OCI-LY1 (cell line): ENCODE measurements around the gene CRADD.
"Not testable (repeated sequence)": the region's sequence is repeated elsewhere in the genome, so short reads cannot be mapped to it uniquely, and the experiment has no call there.

Experiments
- H2AFZ ChIP-seq: fragments of 200-600 bp; sonication (generic), shearing (Covaris generic); 2 replicates; pipeline ENCODE4 v1.6.0; 2014; ENCODE audit warnings: antibody characterized with exemption, mild to moderate bottlenecking, low read length
- H3F3A ChIP-seq: fragments of 200-600 bp; sonication (generic), shearing (Covaris generic); 2 replicates; pipeline ENCODE4 v1.6.0; 2014; ENCODE audit warnings: mild to moderate bottlenecking, antibody characterized with exemption, low read length, moderate library complexity; ENCODE audit not compliant: insufficient read depth
- H3K27ac ChIP-seq: fragments of 200-600 bp; sonication (generic); 2 replicates; pipeline ENCODE4 v1.5.1; 2014; ENCODE audit warnings: low read length, mixed run types, mild to moderate bottlenecking, low read depth; ENCODE audit not compliant: poor library complexity, severe bottlenecking
- H3K27me3 ChIP-seq: fragments of 200-600 bp; sonication (generic); 2 replicates; pipeline ENCODE4 v1.6.0; 2014; ENCODE audit warnings: antibody characterized with exemption, mild to moderate bottlenecking, low read length, moderate library complexity; ENCODE audit not compliant: insufficient read depth
- H3K36me3 ChIP-seq: fragments of 200-600 bp; sonication (generic); 2 replicates; pipeline ENCODE4 v1.6.1; 2014; ENCODE audit warnings: mild to moderate bottlenecking, antibody characterized with exemption, low read length, moderate library complexity, mixed read lengths; ENCODE audit not compliant: insufficient read depth
- H3K4me1 ChIP-seq: fragments of 200-600 bp; sonication (generic); 2 replicates; pipeline ENCODE4 v1.5.1; 2014; ENCODE audit warnings: mild to moderate bottlenecking, low read length, moderate library complexity; ENCODE audit not compliant: insufficient read depth, severe bottlenecking
- H3K4me2 ChIP-seq: fragments of 200-600 bp; sonication (generic), shearing (Covaris generic); 2 replicates; pipeline ENCODE4 v1.6.1; 2014; ENCODE audit warnings: low read length
- H3K4me3 ChIP-seq: fragments of 200-600 bp; sonication (generic); 2 replicates; pipeline ENCODE4 v1.5.1; 2014; ENCODE audit warnings: low read length, low read depth, mild to moderate bottlenecking, mixed read lengths; ENCODE audit not compliant: poor library complexity, severe bottlenecking
- H3K79me2 ChIP-seq: fragments of 200-600 bp; shearing (Covaris generic); 2 replicates; pipeline ENCODE4 v1.6.1; 2016; ENCODE audit warnings: mixed run types, low read length, mixed read lengths; ENCODE audit not compliant: insufficient read depth
- H3K9ac ChIP-seq: fragments of 200-600 bp; sonication (generic), shearing (Covaris generic); 2 replicates; pipeline ENCODE4 v1.6.1; 2014; ENCODE audit warnings: mild to moderate bottlenecking, low read length, mixed read lengths
- H3K9me2 ChIP-seq: fragments of 200-600 bp; sonication (generic), shearing (Covaris generic); 2 replicates; pipeline ENCODE4 v1.6.1; 2014; ENCODE audit warnings: low read depth, mild to moderate bottlenecking, low read length, mixed read lengths
- H3K9me3 ChIP-seq: fragments of 200-600 bp; shearing (Covaris generic); 2 replicates; pipeline ENCODE4 v1.6.1; 2014; ENCODE audit warnings: low read length, mixed read lengths
- H4K20me1 ChIP-seq: fragments of 200-600 bp; sonication (generic), shearing (Covaris generic); 2 replicates; pipeline ENCODE4 v1.6.0; 2016; ENCODE audit warnings: mild to moderate bottlenecking, low read length; ENCODE audit not compliant: insufficient read depth
- CTCF ChIP-seq: fragments of 200-600 bp; sonication (generic), shearing (Covaris generic); IDR thresholded peaks from 2 replicates; pipeline ENCODE4 v1.5.1; 2017; ENCODE audit warnings: mild to moderate bottlenecking, antibody characterized with exemption, low read length, moderate library complexity, mixed read lengths
- EZH2 ChIP-seq: fragments of 200-600 bp; sonication (generic), shearing (Covaris generic); IDR thresholded peaks from 2 replicates; pipeline ENCODE4 v1.8.0; 2017; ENCODE audit warnings: borderline replicate concordance, mixed run types, mild to moderate bottlenecking, antibody characterized with exemption, low read length, moderate library complexity, mixed read lengths

CRADD gene

GRCh38 chr12:93751864-93752610, 74.9 kb downstream of the CRADD start:
- no peaks in the 10 kb centered on the region for H3K27me3 ChIP-seq

GRCh38 chr12:93753285-93753684, 76.1 kb downstream of the CRADD start:
- no peak overlapping the region for H3K4me2 ChIP-seq
- no peaks in the 10 kb centered on the region for H3K27me3 ChIP-seq
- H3K4me1 ChIP-seq: no peaks in the 10 kb centered on the region
- no peaks in the 10 kb centered on the region for H3K9me3 ChIP-seq
- no peak overlapping the region for H3K4me3 ChIP-seq
- no peak for TF ChIP-seq EZH2
- no peak for TF ChIP-seq CTCF
- no peak overlapping the region for H2AFZ ChIP-seq
- H3F3A ChIP-seq: no peaks in the 10 kb centered on the region
- H3K27ac ChIP-seq: no peak overlapping the region
- H3K9me2 ChIP-seq: no peaks in the 10 kb centered on the region
- no peaks in the 10 kb centered on the region for H4K20me1 ChIP-seq
- H3K79me2 ChIP-seq: no peaks in the 10 kb centered on the region
- no peaks in the 10 kb centered on the region for H3K36me3 ChIP-seq
- H3K9ac ChIP-seq: no peak overlapping the region

More at GRCh38 chr12:93751864-93752610, 74.9 kb downstream of the CRADD start:
- H3K79me2 ChIP-seq: no peaks in the 10 kb centered on the region
- no peak overlapping the region for H3K9ac ChIP-seq
- H3K9me2 ChIP-seq: no peaks in the 10 kb centered on the region
- no peaks in the 10 kb centered on the region for H4K20me1 ChIP-seq
- no peaks in the 10 kb centered on the region for H3K4me1 ChIP-seq
- no peak overlapping the region for H3K4me3 ChIP-seq
- H3K9me3 ChIP-seq: no peaks in the 10 kb centered on the region
- no peak overlapping the region for H2AFZ ChIP-seq
- no peaks in the 10 kb centered on the region for H3K36me3 ChIP-seq
- no peak overlapping the region for H3K4me2 ChIP-seq
- TF ChIP-seq EZH2 (no peak), CTCF (no peak)
- H3K27ac ChIP-seq: no peak overlapping the region
- H3F3A ChIP-seq: no peaks in the 10 kb centered on the region

- H3K4me1 ChIP-seq: no peaks in the 10 kb centered on the region
- H3F3A ChIP-seq: no peaks in the 10 kb centered on the region
Observed at GRCh38 chr12:93753838-93754429, 76.8 kb downstream of the CRADD start.

DNA sequence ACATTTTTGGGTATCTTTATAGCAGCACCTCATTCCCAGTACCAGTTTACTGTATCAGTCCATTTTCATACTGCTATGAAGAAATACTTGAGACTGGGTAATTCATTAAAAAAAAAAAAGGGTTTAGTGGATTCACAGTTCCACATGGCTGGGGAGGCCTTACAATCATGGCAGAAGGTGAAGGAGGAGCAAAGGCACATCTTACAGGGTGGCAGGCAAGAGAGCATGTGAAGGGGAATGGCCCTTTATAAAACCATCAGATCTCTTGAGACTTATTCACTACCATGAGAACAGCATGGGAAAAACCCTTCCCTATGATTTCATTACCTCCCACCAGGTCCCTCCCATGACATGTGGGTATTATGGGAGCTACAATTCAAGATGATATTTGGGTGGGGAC, 77.7 kb downstream of the CRADD start:
- not testable (repeated sequence) for H3K9ac ChIP-seq, H3K9me3 ChIP-seq, H3K27ac ChIP-seq, H2AFZ ChIP-seq, H4K20me1 ChIP-seq, H3K27me3 ChIP-seq, H3F3A ChIP-seq, H3K9me2 ChIP-seq, H3K79me2 ChIP-seq, H3K4me2 ChIP-seq, H3K4me1 ChIP-seq, H3K4me3 ChIP-seq, H3K36me3 ChIP-seq

More at GRCh38 chr12:93753838-93754429, 76.8 kb downstream of the CRADD start:
- no peak overlapping the region for H3K27ac ChIP-seq
- no peak for TF ChIP-seq EZH2
- no peak for TF ChIP-seq CTCF
- no peak overlapping the region for H3K9ac ChIP-seq
- no peaks in the 10 kb centered on the region for H3K36me3 ChIP-seq
- no peaks in the 10 kb centered on the region for H4K20me1 ChIP-seq
- no peaks in the 10 kb centered on the region for H3K9me2 ChIP-seq
- no peaks in the 10 kb centered on the region for H3K79me2 ChIP-seq
- no peak overlapping the region for H2AFZ ChIP-seq
- H3K4me3 ChIP-seq: no peak overlapping the region
- H3K9me3 ChIP-seq: no peaks in the 10 kb centered on the region
- H3K4me2 ChIP-seq: no peak overlapping the region
- no peaks in the 10 kb centered on the region for H3K27me3 ChIP-seq
